Activated CD4-positive, alpha-beta T cell treated with anti-CD3 and anti-CD28 coated beads, Interleukin-2, amount 10 ng/mL, durations not matched to agents 24 days and 14 days (primary cell): ENCODE results near the gene NDUFAF5. TPM values are rescaled to one million over a fixed set of nuclear protein-coding genes. Genes with fewer than 3 reads are reported as not detected.

Source experiments
- DNase-seq: peaks from one replicate; pipeline ENCODE4 v3.0.0; 2022
- H3K27ac Mint-ChIP-seq: one replicate; pipeline ENCODE4 v1.8.0; 2022; ENCODE audit warnings: mild to moderate bottlenecking, mixed read lengths
- H3K27me3 Mint-ChIP-seq: one replicate; pipeline ENCODE4 v1.8.0; 2022; ENCODE audit warnings: mixed read lengths
- H3K36me3 Mint-ChIP-seq: one replicate; pipeline ENCODE4 v1.8.0; 2022; ENCODE audit warnings: low read depth, mild to moderate bottlenecking, mixed read lengths
- H3K4me1 Mint-ChIP-seq: one replicate; pipeline ENCODE4 v1.8.0; 2021; ENCODE audit warnings: mixed read lengths
- H3K4me3 Mint-ChIP-seq: one replicate; pipeline ENCODE4 v1.8.0; 2022; ENCODE audit warnings: mild to moderate bottlenecking, moderate library complexity, mixed read lengths
- H3K9me3 Mint-ChIP-seq: one replicate; pipeline ENCODE4 v1.8.0; 2021; ENCODE audit warnings: mixed read lengths
- intact Hi-C: fragments of 100-400 bp; cut with micrococcal nuclease; formaldehyde crosslinking; loops from one replicate; pipeline ENCODE4 v1.15.1; 2023
- total RNA-seq: library from RNA; stranded (reverse); gene quantifications from 2 replicates; pipeline ENCODE4 v1.2.3, GENCODE V29; 2022

The NDUFAF5 gene
- total RNA-seq, 1 donor from 2014 or later: 32.8 TPM

DNA sequence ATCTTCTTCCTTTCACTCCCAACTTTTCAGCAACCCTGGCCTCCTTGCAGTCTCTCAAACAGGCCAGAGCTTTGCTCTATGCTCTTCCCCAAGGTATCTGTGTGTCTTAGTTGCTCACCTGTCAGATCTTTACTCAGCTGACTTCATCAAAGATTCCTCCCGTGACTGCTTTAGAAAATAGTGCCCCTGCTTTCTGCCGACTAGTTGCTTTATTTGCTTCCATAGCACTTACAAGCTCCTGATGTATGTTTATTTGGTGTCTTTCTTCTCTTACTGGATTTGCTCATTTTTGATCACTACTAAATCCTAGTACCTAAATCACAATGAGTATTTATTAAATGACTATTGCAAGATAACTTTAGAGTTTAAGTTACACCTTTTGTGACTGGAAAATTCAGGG is 5.9 kb downstream of the NDUFAF5 start:
- no peaks in the 10 kb centered on the region for H3K27me3 Mint-ChIP-seq
- H3K9me3 Mint-ChIP-seq: no peaks in the 10 kb centered on the region
- H3K27ac Mint-ChIP-seq: no peak overlapping the region
- DNase-seq: no peak
- H3K4me3 Mint-ChIP-seq: no peak overlapping the region
- intact Hi-C loops: no loop called here
- peaks cover 18% of the 10 kb centered on the region for H3K4me1 Mint-ChIP-seq
- H3K36me3 Mint-ChIP-seq: peaks cover 51% of the 10 kb centered on the region

GRCh38 chr20:13791540-13792459 is 7.0 kb downstream of the NDUFAF5 start:
- Mint-ChIP-seq H3K27ac (no peak overlapping the region), H3K27me3 (no peaks in the 10 kb centered on the region), H3K4me3 (no peak overlapping the region), H3K4me1 (peaks cover 7% of the 10 kb centered on the region), H3K36me3 (peaks cover 55% of the 10 kb centered on the region), H3K9me3 (no peaks in the 10 kb centered on the region)
- intact Hi-C loops: no loop called here
- no peak for DNase-seq

DNA sequence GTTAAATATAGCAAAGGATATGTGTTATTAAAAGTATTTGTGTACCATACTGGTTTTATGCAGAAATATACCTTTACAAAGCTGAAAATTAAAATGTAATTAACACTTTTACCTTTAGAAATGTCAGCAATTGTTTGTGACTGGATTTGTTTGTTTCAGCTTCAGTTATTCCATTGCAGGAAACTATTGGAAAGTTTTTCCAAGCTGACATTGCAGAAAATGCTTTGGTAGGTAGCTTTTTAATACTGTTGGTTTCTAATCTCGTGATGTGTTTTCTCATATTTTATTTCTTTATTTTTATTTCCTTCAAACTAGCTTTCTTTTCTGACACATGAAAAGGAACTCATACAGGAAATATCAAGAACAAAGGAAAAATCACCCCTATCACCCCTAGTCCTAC is 8.2 kb downstream of the NDUFAF5 start:
- Mint-ChIP-seq H3K27ac (no peak overlapping the region), H3K27me3 (no peaks in the 10 kb centered on the region), H3K4me1 (no peaks in the 10 kb centered on the region), H3K36me3 (peaks cover 53% of the 10 kb centered on the region), H3K9me3 (no peaks in the 10 kb centered on the region), H3K4me3 (no peak overlapping the region)
- no peak for DNase-seq
- intact Hi-C loops: no loop called here

- no peak for DNase-seq
- no peaks in the 10 kb centered on the region for H3K4me1 Mint-ChIP-seq
- intact Hi-C loops: no loop called here
- H3K9me3 Mint-ChIP-seq: no peaks in the 10 kb centered on the region
- no peak overlapping the region for H3K27ac Mint-ChIP-seq
- no peak overlapping the region for H3K4me3 Mint-ChIP-seq
- H3K36me3 Mint-ChIP-seq: peaks cover 60% of the 10 kb centered on the region
- no peaks in the 10 kb centered on the region for H3K27me3 Mint-ChIP-seq
These were observed 9.8 kb downstream of the NDUFAF5 start for GRCh38 chr20:13794667-13795066.

- no peaks in the 10 kb centered on the region for H3K9me3 Mint-ChIP-seq
- no peak for DNase-seq
- H3K4me1 Mint-ChIP-seq: peaks cover 4% of the 10 kb centered on the region
- H3K27ac Mint-ChIP-seq: no peak overlapping the region
- no peaks in the 10 kb centered on the region for H3K27me3 Mint-ChIP-seq
- intact Hi-C loops: no loop called here
- H3K4me3 Mint-ChIP-seq: no peak overlapping the region
- peaks cover 57% of the 10 kb centered on the region for H3K36me3 Mint-ChIP-seq
These were observed 14.2 kb downstream of the NDUFAF5 start for GRCh38 chr20:13799040-13799439.

DNA sequence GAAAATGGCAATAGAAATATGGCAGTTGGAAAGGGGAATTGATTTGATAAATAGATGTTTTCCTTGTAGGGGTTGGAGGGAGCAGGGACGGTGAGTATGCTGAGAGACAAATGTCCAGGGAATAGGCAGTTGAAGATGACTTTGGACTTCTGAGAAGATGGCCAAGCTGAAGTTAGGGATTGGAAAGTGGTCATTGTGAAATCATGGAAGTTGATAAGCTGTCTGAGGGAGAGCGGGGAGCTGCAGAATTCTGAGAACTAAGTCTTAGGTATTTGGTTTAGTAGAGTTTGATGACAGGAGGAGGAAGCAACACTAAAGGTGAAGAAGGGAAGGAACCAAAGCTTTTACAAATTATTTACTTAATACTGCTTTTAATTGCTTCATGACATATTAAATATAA is 15.1 kb downstream of the NDUFAF5 start:
- no peak overlapping the region for H3K4me3 Mint-ChIP-seq
- H3K36me3 Mint-ChIP-seq: peaks cover 55% of the 10 kb centered on the region
- no peak overlapping the region for H3K27ac Mint-ChIP-seq
- no peak for DNase-seq
- no peaks in the 10 kb centered on the region for H3K27me3 Mint-ChIP-seq
- intact Hi-C loops: no loop called here
- no peaks in the 10 kb centered on the region for H3K9me3 Mint-ChIP-seq
- peaks cover 4% of the 10 kb centered on the region for H3K4me1 Mint-ChIP-seq

GRCh38 chr20:13800728-13801134 is 15.9 kb downstream of the NDUFAF5 start:
- Mint-ChIP-seq H3K36me3 (peaks cover 51% of the 10 kb centered on the region), H3K4me1 (peaks cover 4% of the 10 kb centered on the region), H3K27ac (no peak overlapping the region), H3K9me3 (no peaks in the 10 kb centered on the region), H3K4me3 (no peak overlapping the region), H3K27me3 (no peaks in the 10 kb centered on the region)
- intact Hi-C loops: no loop called here
- no peak for DNase-seq

DNA sequence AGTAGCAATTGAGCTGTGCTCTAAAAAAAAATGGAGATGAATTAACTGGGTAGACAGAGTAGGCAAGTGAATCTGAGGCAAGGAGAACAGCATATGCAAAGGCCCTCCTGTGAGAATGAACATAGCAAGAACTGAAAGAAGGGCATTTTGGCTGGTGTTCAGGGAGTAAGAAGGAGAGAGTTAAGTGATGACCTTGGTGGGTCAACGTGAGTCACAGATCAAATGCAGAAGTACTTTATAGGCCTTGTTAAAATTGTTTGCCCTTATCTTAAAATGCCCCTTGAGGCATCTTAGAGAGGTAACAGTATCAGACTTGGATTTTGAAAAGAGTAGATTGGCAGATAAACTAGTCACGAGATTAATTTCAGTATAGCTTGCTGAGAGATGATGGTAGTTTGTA is 24.5 kb downstream of the NDUFAF5 start:
- Mint-ChIP-seq H3K4me3 (no peak overlapping the region), H3K36me3 (peaks cover 23% of the 10 kb centered on the region), H3K9me3 (no peaks in the 10 kb centered on the region), H3K4me1 (peaks cover 3% of the 10 kb centered on the region), H3K27ac (no peak overlapping the region), H3K27me3 (no peaks in the 10 kb centered on the region)
- intact Hi-C loops: no loop called here
- no peak for DNase-seq

DNA sequence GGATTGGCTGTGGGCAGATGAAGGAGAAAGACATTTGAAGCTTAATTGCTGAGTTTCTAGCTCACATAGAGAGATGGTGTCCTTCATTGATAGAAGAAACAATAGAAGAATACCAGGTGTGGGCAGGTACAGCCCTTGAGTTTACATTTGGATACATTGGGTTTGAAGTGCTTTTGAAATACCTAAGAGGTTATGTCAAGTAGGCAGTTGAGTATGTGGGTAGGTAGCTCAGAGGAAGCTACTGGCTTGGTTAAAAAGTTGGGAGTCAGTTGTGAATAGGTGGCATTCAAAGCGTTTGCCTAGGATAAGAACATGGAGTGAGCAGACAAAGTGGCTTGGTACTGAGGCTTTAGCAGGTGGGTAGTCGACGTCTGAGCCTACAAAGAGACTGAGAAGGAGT is 25.0 kb downstream of the NDUFAF5 start:
- H3K36me3 Mint-ChIP-seq: peaks cover 21% of the 10 kb centered on the region
- no peaks in the 10 kb centered on the region for H3K9me3 Mint-ChIP-seq
- DNase-seq: no peak
- peaks cover 3% of the 10 kb centered on the region for H3K4me1 Mint-ChIP-seq
- no peak overlapping the region for H3K4me3 Mint-ChIP-seq
- H3K27me3 Mint-ChIP-seq: no peaks in the 10 kb centered on the region
- no peak overlapping the region for H3K27ac Mint-ChIP-seq
- intact Hi-C loops: no loop called here

- peaks cover 3% of the 10 kb centered on the region for H3K4me1 Mint-ChIP-seq
- no peak for DNase-seq
- H3K27me3 Mint-ChIP-seq: no peaks in the 10 kb centered on the region
- H3K4me3 Mint-ChIP-seq: no peak overlapping the region
- intact Hi-C loops: no loop called here
- H3K27ac Mint-ChIP-seq: no peak overlapping the region
- H3K9me3 Mint-ChIP-seq: no peaks in the 10 kb centered on the region
- peaks cover 23% of the 10 kb centered on the region for H3K36me3 Mint-ChIP-seq
These were observed 25.6 kb downstream of the NDUFAF5 start for GRCh38 chr20:13810446-13810845.

GRCh38 chr20:13813910-13814309 is 29.1 kb downstream of the NDUFAF5 start:
- H3K4me3 Mint-ChIP-seq: no peak overlapping the region
- H3K27ac Mint-ChIP-seq: no peak overlapping the region
- peaks cover 17% of the 10 kb centered on the region for H3K4me1 Mint-ChIP-seq
- H3K27me3 Mint-ChIP-seq: no peaks in the 10 kb centered on the region
- DNase-seq: no peak
- H3K9me3 Mint-ChIP-seq: no peaks in the 10 kb centered on the region
- H3K36me3 Mint-ChIP-seq: peaks cover 37% of the 10 kb centered on the region
- intact Hi-C loops: no loop called here

DNA sequence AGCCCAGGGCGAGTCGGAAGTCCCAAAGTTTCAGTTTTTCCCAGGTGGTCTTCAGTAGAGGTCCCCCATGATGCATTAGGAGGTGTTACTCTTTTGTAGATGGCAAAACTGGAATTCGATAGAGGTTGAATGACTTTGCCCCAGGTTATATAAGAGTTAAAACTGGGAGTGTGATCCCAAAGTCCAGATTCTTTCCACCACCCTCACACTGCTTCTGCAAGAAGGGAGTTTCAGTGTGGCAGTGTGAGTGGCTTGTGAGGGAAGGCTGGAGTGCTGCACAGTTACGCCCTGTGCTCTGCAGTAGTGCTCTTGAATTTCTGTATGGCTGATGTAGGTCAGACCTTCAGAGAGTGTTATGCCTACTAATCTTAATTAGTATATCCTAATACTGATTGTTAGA is 29.8 kb downstream of the NDUFAF5 start:
- H3K4me3 Mint-ChIP-seq: no peak overlapping the region
- H3K36me3 Mint-ChIP-seq: peaks cover 37% of the 10 kb centered on the region
- intact Hi-C loops: no loop called here
- peaks cover 17% of the 10 kb centered on the region for H3K4me1 Mint-ChIP-seq
- no peak for DNase-seq
- H3K27ac Mint-ChIP-seq: no peak overlapping the region
- no peaks in the 10 kb centered on the region for H3K27me3 Mint-ChIP-seq
- no peaks in the 10 kb centered on the region for H3K9me3 Mint-ChIP-seq

DNA sequence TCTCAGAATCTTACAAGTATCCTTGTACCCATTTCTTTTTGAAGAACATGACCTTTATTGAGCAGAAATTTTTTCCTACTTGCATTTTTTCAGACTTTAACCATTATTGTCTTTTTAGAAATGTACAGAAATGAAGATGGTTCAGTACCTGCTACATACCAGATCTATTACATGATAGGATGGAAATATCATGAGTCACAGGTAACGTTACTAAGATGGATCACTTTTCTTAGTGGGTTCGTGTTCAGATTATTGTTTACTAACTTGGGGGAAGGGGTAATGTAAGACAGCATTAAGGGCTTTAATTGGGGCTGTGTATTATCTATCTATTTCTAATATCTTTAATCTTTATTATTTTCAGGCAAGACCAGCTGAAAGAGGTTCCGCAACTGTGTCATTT is 31.9 kb downstream of the NDUFAF5 start:
- DNase-seq: no peak
- no peaks in the 10 kb centered on the region for H3K9me3 Mint-ChIP-seq
- peak overlapping the region; percentile 78 for H3K27ac Mint-ChIP-seq
- H3K36me3 Mint-ChIP-seq: peaks cover 37% of the 10 kb centered on the region
- peaks cover 17% of the 10 kb centered on the region for H3K4me1 Mint-ChIP-seq
- no peak overlapping the region for H3K4me3 Mint-ChIP-seq
- H3K27me3 Mint-ChIP-seq: no peaks in the 10 kb centered on the region
- intact Hi-C loops: loop anchor here (1.0 kb wide), 1 partner anchor 31 kb away; the partner anchor contains the start of gene NDUFAF5

GRCh38 chr20:13817342-13817741 is 32.5 kb downstream of the NDUFAF5 start:
- Mint-ChIP-seq H3K4me1 (peaks cover 14% of the 10 kb centered on the region), H3K27me3 (no peaks in the 10 kb centered on the region), H3K36me3 (peaks cover 37% of the 10 kb centered on the region)

More at GRCh38 chr20:13817342-13817741, 32.5 kb downstream of the NDUFAF5 start:
- DNase-seq: no peak
- Mint-ChIP-seq H3K4me3 (no peak overlapping the region), H3K27ac (peak overlapping the region; percentile 83), H3K9me3 (no peaks in the 10 kb centered on the region)
- intact Hi-C loops: loop anchor here (1.0 kb wide), 1 partner anchor 32 kb away; the partner anchor contains the start of gene NDUFAF5
